ENCODE results near the gene KIF19. TPM values are rescaled to one million over a fixed set of nuclear protein-coding genes. Genes with fewer than 3 reads are reported as not detected.

Gene KIF19
- total and polyA plus RNA-seq, 2 of the 8 experiments (the other 6 are each of a cell fraction or from before 2014, with no cell fraction given), result 0.52 to 0.77 TPM

DNA sequence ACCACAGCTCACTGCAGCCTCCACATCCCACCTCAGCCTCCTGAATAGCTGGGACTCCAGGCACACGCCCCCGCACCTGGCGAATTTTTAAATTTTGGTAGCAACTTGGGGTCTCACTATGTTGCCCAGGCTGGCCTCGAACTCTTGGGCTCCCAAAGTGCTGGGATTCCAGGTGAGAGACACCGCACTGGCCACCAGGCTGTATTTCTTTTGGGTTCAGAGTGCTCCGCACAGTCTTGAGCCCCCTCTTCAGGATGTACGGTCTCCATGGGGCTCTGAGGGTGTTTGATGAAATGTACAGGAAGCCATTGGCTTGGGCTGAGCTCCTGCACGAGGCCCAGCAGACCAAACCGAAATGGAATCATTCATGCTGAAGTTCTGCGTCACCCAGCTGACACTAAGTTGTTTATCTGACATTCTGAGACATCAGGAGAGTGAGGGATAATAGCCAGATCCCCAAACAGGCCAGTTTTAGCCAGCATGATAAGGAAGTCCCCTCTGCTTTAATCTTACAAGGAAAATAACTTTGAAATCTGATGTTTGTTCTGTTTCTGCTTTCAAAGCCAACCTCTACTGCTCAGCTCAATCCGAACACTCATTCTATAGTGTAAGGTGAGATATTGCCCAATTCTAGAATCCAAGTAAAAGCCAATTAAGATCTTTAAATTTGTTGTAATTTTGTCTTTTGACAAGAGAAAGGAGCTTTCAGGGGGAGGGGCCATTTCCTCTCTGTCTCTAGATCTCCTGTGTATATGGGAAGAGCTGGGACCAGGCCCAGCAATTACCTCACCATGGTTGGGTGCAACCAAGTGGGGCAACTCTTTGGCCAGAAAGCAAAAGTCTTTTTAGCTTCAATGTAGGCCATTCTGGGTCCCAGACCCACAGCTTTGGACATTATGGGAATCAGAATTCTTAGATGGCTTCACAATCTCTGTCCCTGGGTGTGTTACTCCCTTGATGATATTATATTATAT, 64.9 kb downstream of the KIF19 start:
- H4K5ac ChIP-seq (ENCODE audit: insufficient read length, low read depth, low read length), result no peak overlapping the region
- H3K36me3 ChIP-seq (ENCODE audit: control insufficient read depth in 2 of 4, insufficient read depth in 4 of 4, low read length in 3 of 4), result no peaks in the 10 kb centered on the region
- H2BK15ac ChIP-seq (ENCODE audit: low read length), result no peak overlapping the region
- no peak overlapping the region for H3K56ac ChIP-seq (replicated peaks; ENCODE audit: insufficient read length, low read depth, low read length)
- H3K79me2 ChIP-seq (ENCODE audit: control insufficient read depth in 1 of 2, insufficient read depth in 2 of 2, low read length in 2 of 2), result no peaks in the 10 kb centered on the region
- no peaks in the 10 kb centered on the region for H3K23me2 ChIP-seq (ENCODE audit: low read depth, low read length)
- no peak overlapping the region for H3K4ac ChIP-seq (replicated peaks; ENCODE audit: insufficient read length, low read depth, low read length)
- no peak overlapping the region for H2BK120ac ChIP-seq (replicated peaks; ENCODE audit: low read depth, low read length)
- H3K4me2 ChIP-seq (ENCODE audit: insufficient read depth in 1 of 2, low read depth in 2 of 2, low read length in 2 of 2), result no peak overlapping the region
- no peak overlapping the region for H4K8ac ChIP-seq (ENCODE audit: extremely low read depth, insufficient read depth, low read length)
- H3K27me3 ChIP-seq (replicated peaks in 1 of 4; ENCODE audit: control insufficient read depth in 3 of 4, extremely low read depth in 1 of 4, insufficient read depth in 3 of 4, low read length in 3 of 4), result no peaks in the 10 kb centered on the region; a peak in 1 of 7 replicates
- H4K91ac ChIP-seq (replicated peaks; ENCODE audit: insufficient read length, low read length), result no peak overlapping the region
- H4K20me1 ChIP-seq (replicated peaks in 1 of 2; ENCODE audit: control insufficient read depth in 1 of 2, insufficient read depth in 2 of 2, low read length in 2 of 2), result no peaks in the 10 kb centered on the region
- H3K27ac ChIP-seq (ENCODE audit: low read depth, low read length), result no peak overlapping the region
- H2BK5ac ChIP-seq (ENCODE audit: low read depth, low read length), result no peak overlapping the region
- 90% methylated on average over 11 of the region's 11 CpGs; no CpG with 5 or more reads in 1 of the 2 experiments for WGBS, 2 experiments (ENCODE audit: extremely low coverage in 1 of 2, insufficient coverage in 1 of 2, insufficient read length in 1 of 2, insufficient replicate concordance in 2 of 2, low coverage in 1 of 2, low lambda C conversion rate in 2 of 2, missing lambda C conversion rate in 1 of 2)
- CTCF ChIA-PET (ENCODE audit: partially characterized antibody), result interaction anchor here (0.8 to 7.2 kb wide), 8 partner anchors 8 to 67 kb away, joined by 3 to 57 read pairs (median 5); partner anchors contain the start of gene BTBD17
- no peak overlapping the region for H3K14ac ChIP-seq (ENCODE audit: insufficient read length)
- no peaks in the 10 kb centered on the region for H3K9me3 ChIP-seq (ENCODE audit: insufficient read depth in 2 of 2, low read depth in 1 of 2, low read length in 1 of 2)
- no peak overlapping the region for H2AK5ac ChIP-seq (ENCODE audit: low read depth, low read length)
- no peak overlapping the region for H2BK20ac ChIP-seq (ENCODE audit: low read length)
- DNase-seq (ENCODE audit: low read depth in 1 of 2, low spot score in 2 of 2), result no peak
- FAIRE-seq, result no peak
- H3K4me1 ChIP-seq (replicated peaks in 1 of 4; ENCODE audit: control insufficient read depth in 3 of 4, insufficient read depth in 4 of 4, low read length in 3 of 4), result peaks cover 5 to 20% (median 12%) of the 10 kb centered on the region in 4 experiments
- no peak overlapping the region for H2BK12ac ChIP-seq (ENCODE audit: low read depth, low read length)
- no peak overlapping the region for H2AFZ ChIP-seq (ENCODE audit: low read length)
- no peak overlapping the region for H3K4me3 ChIP-seq (ENCODE audit: extremely low read depth in 1 of 4, insufficient read depth in 2 of 4, low read depth in 3 of 4, low read length in 4 of 4)
- no peak overlapping the region for H3K18ac ChIP-seq (ENCODE audit: extremely low read depth, low read length)
- H3K9ac ChIP-seq (replicated peaks in 1 of 4; ENCODE audit: extremely low read depth in 1 of 4, low read depth in 3 of 4, low read length in 3 of 4), result no peak overlapping the region
- POLR2A ChIA-PET (ENCODE audit: partially characterized antibody), result no interaction called here
- no peak overlapping the region for H3K23ac ChIP-seq (ENCODE audit: insufficient read length)
- H3K79me1 ChIP-seq (ENCODE audit: low read depth, low read length), result no peaks in the 10 kb centered on the region
- TF ChIP-seq CTBP2 (IDR thresholded peaks at IDR 0.05; ENCODE audit: borderline replicate concordance, insufficient read depth, insufficient read length, low read length) (no peak), KDM4A (IDR thresholded peaks at IDR 0.05; ENCODE audit: low read depth, low read length, severe bottlenecking) (no peak), YY1 (IDR thresholded peaks at IDR 0.05; ENCODE audit: low read depth, low read length) (no peak), CHD1 (IDR thresholded peaks at IDR 0.05; ENCODE audit: low read depth, low read length) (no peak), RBBP5 (IDR thresholded peaks at IDR 0.05; ENCODE audit: borderline replicate concordance, low read depth, low read length) (no peak), MAFK (IDR thresholded peaks at IDR 0.05; ENCODE audit: low read depth, low read length) (no peak), SUZ12 (IDR thresholded peaks at IDR 0.05; ENCODE audit: low read length) (no peak), JUN (IDR thresholded peaks at IDR 0.05; ENCODE audit: low read depth, low read length) (no peak), SP1 (IDR thresholded peaks at IDR 0.05; ENCODE audit: low read depth, low read length) (no peak), SP4 (IDR thresholded peaks at IDR 0.05; ENCODE audit: low read length) (no peak)
- TF ChIP-seq, protein P1, sequence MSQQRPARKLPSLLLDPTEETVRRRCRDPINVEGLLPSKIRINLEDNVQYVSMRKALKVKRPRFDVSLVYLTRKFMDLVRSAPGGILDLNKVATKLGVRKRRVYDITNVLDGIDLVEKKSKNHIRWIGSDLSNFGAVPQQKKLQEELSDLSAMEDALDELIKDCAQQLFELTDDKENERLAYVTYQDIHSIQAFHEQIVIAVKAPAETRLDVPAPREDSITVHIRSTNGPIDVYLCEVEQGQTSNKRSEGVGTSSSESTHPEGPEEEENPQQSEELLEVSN (IDR thresholded peaks at IDR 0.05), result no peak

Data from H1 (cell line).